Large intestine (tissue), 3 donors: ENCODE data around the gene CD19. TPM values are rescaled to one million over a fixed set of nuclear protein-coding genes. Genes with fewer than 3 reads are reported as not detected.
"Not testable (repeated sequence)": the region's sequence is repeated elsewhere in the genome, so short reads cannot be mapped to it uniquely, and the experiment has no call there.

Experiments
- DNase-seq, 2 donors: peaks; one replicate each; pipeline versions ENCODE4 v3.0.0 to v3.0.0-alpha.2; 2013
- H3K27ac ChIP-seq: one replicate; pipeline ENCODE4 v1.5.1; 2013; ENCODE audit warnings: low read length
- H3K27me3 ChIP-seq: 2 replicates; pipeline ENCODE4 v1.6.1; 2013; ENCODE audit warnings: low read length; ENCODE audit not compliant: control insufficient read depth, insufficient read depth
- H3K36me3 ChIP-seq: 2 replicates; pipeline ENCODE4 v1.6.1; 2013; ENCODE audit warnings: low read length; ENCODE audit not compliant: control insufficient read depth, insufficient read depth
- H3K4me1 ChIP-seq: one replicate; pipeline ENCODE4 v1.6.1; 2013; ENCODE audit warnings: low read length; ENCODE audit not compliant: control insufficient read depth, insufficient read depth
- H3K4me3 ChIP-seq: one replicate; pipeline ENCODE4 v1.5.1; 2013; ENCODE audit warnings: low read length
- H3K9me3 ChIP-seq: one replicate; pipeline ENCODE4 v1.6.1; 2013; ENCODE audit warnings: mild to moderate bottlenecking, low read depth, low read length, moderate library complexity; ENCODE audit not compliant: control insufficient read depth
- WGBS: methylation state at CpG from one replicate; pipeline ENCODE4 v1.1.5; 2013; ENCODE audit warnings: low lambda C conversion rate; ENCODE audit not compliant: insufficient coverage; 5-methylcytosine and 5-hydroxymethylcytosine counted together
- polyA plus RNA-seq: library from polyadenylated mRNA; unstranded; fragments of 120-200 nt; gene quantifications from one replicate; pipeline ENCODE4 v1.2.1, GENCODE V29; 2013

The CD19 gene
- polyA plus RNA-seq, 1 donor = 1.0 TPM

DNA sequence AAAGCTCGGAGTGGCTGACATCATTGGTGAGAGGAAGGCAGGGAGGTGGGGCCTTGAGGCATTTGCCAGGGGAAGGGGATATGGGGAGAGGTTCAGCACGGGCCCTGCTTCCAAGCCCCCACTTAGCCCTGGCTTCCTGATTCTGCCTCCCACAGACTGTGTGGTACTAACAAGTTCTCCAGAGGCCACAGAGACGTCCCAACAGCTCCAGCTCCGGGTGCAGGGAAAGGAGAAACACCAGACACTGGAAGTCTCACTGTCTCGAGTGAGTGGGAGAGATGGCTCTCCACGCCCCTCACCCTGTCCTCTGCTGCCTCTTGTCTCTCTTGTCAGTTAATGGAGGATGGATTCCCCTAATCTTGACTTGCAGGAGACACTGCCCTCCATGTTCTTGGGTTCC is 27.1 kb downstream of the CD19 start:
- Histone ChIP-seq H3K27ac (no peak overlapping the region), H3K4me3 (no peak overlapping the region), H3K36me3 (peaks cover 79% of the 10 kb centered on the region), H3K9me3 (no peaks in the 10 kb centered on the region), H3K4me1 (no peaks in the 10 kb centered on the region), H3K27me3 (no peaks in the 10 kb centered on the region)
- no CpG with 5 or more reads among the region's 6 CpGs for WGBS
- no peak for DNase-seq

DNA sequence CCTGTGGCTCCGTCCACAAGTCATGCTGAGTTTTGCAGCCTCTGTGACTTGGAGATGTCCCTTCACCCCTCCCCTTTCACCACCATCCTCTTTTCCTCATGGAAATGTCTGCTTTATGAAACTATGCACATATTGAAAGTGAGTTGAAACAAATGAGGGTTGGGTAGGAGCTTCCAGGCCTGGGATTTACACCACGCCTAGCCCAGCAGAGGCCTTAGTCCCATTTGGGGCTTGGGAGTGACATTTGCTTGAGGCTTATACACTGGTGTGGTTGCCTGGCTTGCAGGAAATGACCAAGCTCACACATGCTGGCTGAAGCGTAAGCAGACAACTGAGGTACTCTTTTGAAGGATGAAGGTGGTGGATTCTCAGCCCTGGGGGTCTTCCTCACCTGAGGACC is 32.3 kb downstream of the CD19 start:
- WGBS = no CpG with 5 or more reads among the region's 3 CpGs
- H3K27me3 ChIP-seq = no peaks in the 10 kb centered on the region
- H3K27ac ChIP-seq = no peak overlapping the region
- H3K9me3 ChIP-seq = no peaks in the 10 kb centered on the region
- no peak overlapping the region for H3K4me3 ChIP-seq
- H3K4me1 ChIP-seq = no peaks in the 10 kb centered on the region
- no peak for DNase-seq
- peaks cover 49% of the 10 kb centered on the region for H3K36me3 ChIP-seq

DNA sequence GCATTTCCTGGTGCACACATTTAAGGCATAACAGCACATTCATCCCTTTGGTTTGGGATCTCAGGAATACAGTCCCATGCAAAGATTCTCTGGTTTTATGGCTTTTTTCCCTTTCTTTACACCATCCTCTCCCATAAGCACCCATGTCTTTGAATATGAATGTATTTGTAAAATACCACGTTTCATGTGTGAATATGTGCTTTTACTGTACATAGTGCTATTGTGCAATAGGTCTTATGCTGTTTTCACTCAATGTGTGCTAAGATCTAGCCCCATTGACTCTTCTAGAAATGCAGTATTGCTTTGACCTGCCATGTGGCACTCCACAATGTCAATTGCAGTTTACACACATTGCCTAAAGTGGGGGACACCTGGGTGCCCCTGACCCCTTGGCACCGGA is 32.7 kb downstream of the CD19 start:
- DNase-seq = no peak
- H3K27me3 ChIP-seq = no peaks in the 10 kb centered on the region
- H3K4me3 ChIP-seq = no peak overlapping the region
- H3K27ac ChIP-seq = no peak overlapping the region
- peaks cover 47% of the 10 kb centered on the region for H3K36me3 ChIP-seq
- no peaks in the 10 kb centered on the region for H3K9me3 ChIP-seq
- WGBS = no CpG with 5 or more reads among the region's 2 CpGs
- no peaks in the 10 kb centered on the region for H3K4me1 ChIP-seq

DNA sequence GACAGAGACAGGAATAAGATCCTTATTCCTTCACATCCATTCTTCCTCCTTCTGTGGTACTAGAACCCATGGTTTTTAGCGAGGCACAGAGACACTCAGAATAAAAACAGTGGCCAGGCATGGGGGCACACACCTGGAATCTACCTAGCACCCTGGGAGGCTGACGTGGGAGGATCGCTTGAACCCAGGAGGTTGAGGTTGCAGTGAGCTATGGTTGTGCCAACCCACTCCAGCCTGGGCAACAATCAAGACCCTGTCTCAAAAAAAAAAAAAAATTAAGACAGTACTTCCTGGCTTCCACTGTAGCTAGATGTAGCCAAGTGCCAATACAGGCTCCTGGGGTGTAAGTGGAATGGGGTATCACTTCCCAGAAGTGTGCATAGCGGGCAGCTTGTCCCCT is 35.4 kb downstream of the CD19 start:
- Histone ChIP-seq H3K36me3 (peaks cover 29% of the 10 kb centered on the region), H3K27me3 (no peaks in the 10 kb centered on the region), H3K9me3 (no peaks in the 10 kb centered on the region), H3K4me3 (no peak overlapping the region), H3K4me1 (no peaks in the 10 kb centered on the region), H3K27ac (no peak overlapping the region)
- no peak for DNase-seq
- no CpG with 5 or more reads among the region's 4 CpGs for WGBS

DNA sequence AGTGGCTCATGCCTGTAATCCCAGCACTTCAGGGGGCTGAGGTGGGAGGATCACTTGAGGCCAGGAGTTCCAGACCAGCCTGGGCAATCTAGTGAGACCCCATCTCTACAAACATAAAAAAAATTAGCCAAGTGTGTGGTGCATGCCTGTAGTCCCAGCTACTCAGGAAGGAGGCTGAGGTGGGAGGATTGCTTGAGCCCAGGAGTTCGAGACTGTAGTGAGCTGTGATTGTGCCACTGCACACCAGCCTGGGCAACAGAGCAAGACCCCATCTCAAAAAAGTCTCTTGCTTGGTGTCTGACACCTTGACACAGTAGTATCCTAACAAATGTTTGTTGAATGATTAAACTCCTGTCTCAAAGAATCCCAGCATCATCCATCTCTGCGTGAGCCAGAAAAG is 37.9 kb downstream of the CD19 start:
- WGBS = no CpG with 5 or more reads among the region's 2 CpGs
- H3K9me3 ChIP-seq = not testable (repeated sequence)

DNA sequence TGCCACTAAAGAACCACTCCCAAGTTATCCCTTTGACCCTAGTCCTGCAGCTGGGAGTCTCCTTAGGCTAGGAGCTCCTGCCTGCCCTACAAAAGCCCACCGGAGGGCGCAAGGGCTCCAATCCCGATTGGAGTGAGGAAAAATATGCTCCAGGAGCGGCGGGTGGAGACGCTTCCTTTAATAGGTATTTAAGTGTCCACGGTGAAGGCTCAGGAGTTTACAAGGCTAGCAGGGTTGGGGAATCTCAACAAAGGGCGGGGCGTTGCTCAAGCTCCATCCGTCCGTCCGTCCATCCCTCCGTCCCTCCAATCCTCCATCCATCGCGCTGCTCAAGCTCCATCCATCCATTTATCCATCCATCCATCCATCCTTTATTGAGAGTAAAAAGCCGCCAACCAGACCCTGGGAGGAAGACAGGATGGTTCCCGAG is 42.3 kb downstream of the CD19 start:
- WGBS = no CpG with 5 or more reads among the region's 17 CpGs
- peak; percentile 46 to 67 for DNase-seq

More for the DNA sequence above, 37.9 kb downstream of the CD19 start:
- not testable (repeated sequence) for H3K4me3 ChIP-seq, H3K27ac ChIP-seq, H3K4me1 ChIP-seq, DNase-seq, H3K27me3 ChIP-seq, H3K36me3 ChIP-seq

DNA sequence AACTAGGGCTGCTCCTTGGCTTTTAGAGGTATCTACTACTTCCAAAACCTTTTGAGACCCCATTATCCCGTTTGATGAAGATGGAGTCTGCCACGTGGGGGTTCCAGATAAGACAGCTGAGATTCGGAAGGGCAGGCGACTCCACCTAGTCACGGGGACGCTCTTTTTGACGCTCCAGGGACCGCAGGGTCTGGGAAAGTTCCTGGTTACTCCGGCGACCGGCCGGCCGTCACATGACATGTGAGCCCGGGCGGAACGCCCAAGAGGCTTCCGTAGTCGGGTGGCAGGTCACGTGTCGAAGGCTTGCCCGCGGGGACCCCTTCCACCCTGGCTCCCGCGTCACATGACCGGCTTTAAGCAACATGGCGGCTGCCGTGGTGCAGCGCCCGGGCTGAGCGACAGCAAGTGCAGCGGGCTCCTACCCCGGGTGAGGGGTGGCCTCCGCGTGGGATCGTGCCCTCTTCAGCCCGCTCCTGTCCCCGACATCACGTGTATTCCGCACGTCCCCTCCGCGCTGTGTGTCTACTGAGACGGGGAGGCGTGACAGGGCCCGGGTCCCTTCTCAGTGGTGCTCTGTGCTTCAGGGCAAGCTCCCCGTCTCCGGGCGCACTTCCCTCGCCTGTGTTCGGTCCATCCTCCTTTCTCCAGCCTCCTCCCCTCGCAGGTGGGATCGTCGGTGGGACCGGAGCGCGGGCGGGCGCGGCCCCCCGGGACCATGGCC is 42.8 kb downstream of the CD19 start, which contains the start of gene SPNS1:
SPNS1 (plus strand) TSS at position 342 of the 721 bp plus-strand sequence; CDS start at position 716, 374 bp downstream.
- peak within 1 kb of the TSS; percentile 96 for H3K27ac ChIP-seq
- H3K4me1 ChIP-seq = peaks cover 12% of the 10 kb centered on the region
- no CpG with 5 or more reads among the region's 60 CpGs for WGBS
- peaks cover 18% of the 10 kb centered on the region for H3K36me3 ChIP-seq
- H3K27me3 ChIP-seq = no peaks in the 10 kb centered on the region
- H3K4me3 ChIP-seq = peak within 1 kb of the TSS; percentile 83
- DNase-seq = peak; percentile 96 to 97
- H3K9me3 ChIP-seq = no peaks in the 10 kb centered on the region

More for the DNA sequence above, 42.3 kb downstream of the CD19 start:
- H3K9me3 ChIP-seq = no peaks in the 10 kb centered on the region
- H3K4me1 ChIP-seq = peaks cover 12% of the 10 kb centered on the region
- H3K4me3 ChIP-seq = peak overlapping the region; percentile 83
- H3K27ac ChIP-seq = peak overlapping the region; percentile 96
- H3K36me3 ChIP-seq = peaks cover 13% of the 10 kb centered on the region
- H3K27me3 ChIP-seq = no peaks in the 10 kb centered on the region

DNA sequence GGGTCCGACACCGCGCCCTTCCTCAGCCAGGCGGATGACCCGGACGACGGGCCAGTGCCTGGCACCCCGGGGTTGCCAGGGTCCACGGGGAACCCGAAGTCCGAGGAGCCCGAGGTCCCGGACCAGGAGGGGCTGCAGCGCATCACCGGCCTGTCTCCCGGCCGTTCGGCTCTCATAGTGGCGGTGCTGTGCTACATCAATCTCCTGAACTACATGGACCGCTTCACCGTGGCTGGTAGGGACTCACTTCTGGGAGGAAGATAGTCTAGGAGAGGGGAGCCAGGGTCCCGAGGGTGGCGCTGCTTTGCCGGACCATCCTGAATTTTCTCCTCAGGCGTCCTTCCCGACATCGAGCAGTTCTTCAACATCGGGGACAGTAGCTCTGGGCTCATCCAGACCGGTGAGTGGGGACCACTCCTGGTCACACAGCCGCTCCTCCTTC is 43.4 kb downstream of the CD19 start:
- Histone ChIP-seq H3K9me3 (no peaks in the 10 kb centered on the region), H3K36me3 (peaks cover 19% of the 10 kb centered on the region), H3K4me3 (peak overlapping the region; percentile 83), H3K27me3 (no peaks in the 10 kb centered on the region), H3K27ac (peak overlapping the region; percentile 15), H3K4me1 (peaks cover 12% of the 10 kb centered on the region)
- WGBS = no CpG with 5 or more reads among the region's 30 CpGs
- no peak for DNase-seq

DNA sequence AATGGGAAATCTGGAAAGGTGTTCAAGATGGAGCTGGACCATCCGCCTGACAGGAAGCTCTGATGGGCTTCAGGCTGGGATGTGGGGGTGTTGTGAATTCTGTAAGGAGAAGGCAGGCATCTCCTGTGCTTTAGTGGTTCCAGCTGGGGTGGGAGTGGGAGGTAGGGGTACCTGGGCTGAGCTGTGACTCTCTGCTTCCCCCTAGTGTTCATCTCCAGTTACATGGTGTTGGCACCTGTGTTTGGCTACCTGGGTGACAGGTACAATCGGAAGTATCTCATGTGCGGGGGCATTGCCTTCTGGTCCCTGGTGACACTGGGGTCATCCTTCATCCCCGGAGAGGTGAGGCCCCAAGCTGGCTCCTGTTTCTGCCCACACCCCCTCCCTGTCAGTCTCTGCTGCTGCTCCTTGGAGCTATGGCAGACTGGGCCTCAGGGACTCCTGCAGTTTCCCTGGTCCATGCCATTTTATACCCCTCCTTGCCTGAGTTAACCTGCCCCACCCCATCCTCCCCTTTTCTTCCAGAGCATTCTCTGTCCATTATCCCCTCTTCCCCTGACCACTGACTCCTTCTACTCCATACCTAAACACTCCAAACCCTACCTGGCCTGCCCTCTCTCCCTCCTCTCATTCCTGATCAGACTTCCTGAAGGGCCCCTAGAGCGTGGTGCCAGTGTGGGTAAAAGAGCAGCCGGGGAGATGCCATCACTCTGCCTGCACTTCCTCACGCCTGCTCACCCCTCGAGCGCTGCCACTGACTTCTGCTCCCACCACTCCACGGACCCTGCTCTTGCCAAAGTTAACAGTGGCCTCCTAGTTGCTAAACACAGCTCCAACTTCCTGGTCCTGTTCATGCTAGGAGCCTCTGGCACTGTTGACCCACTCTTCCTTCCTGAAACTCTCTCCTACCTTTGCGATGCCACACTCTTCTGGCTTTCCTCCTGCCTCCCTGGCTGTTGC is 46.2 kb downstream of the CD19 start:
- Histone ChIP-seq H3K36me3 (peaks cover 44% of the 10 kb centered on the region), H3K27me3 (no peaks in the 10 kb centered on the region), H3K27ac (no peak overlapping the region), H3K4me3 (no peak overlapping the region), H3K4me1 (peaks cover 12% of the 10 kb centered on the region), H3K9me3 (peaks cover 6% of the 10 kb centered on the region)
- 86% methylated on average over 1 of the region's 11 CpGs for WGBS
- DNase-seq = peak in 1 of 2 donors; percentile 15

DNA sequence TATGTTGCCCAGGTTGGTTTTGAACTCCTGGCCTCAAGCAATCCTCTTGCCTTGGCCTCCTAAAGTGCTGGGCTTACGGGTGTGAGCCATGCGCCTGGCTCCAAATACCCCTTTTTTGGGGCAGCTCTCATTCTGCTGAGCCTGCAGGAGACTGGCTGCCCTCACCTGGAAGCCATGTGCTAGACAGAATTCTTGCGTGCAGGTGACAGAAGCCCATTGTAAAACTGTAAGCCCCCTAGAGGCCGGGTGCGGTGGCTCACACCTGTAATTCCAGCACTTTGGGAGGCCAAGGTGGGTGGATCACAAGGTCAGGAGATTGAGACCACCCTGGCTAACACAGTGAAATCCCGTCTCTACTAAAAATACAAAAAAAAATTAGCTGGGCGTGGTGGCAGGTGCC is 48.6 kb downstream of the CD19 start:
- H3K36me3 ChIP-seq = peaks cover 62% of the 10 kb centered on the region
- H3K4me3 ChIP-seq, H3K27ac ChIP-seq, H3K27me3 ChIP-seq, H3K4me1 ChIP-seq, DNase-seq, H3K9me3 ChIP-seq: not testable (repeated sequence)
- WGBS = no CpG with 5 or more reads among the region's 7 CpGs
